Vagina (tissue), 2 donors: ENCODE measurements around the gene DNPH1. TPM values are rescaled to one million over a fixed set of nuclear protein-coding genes. Genes with fewer than 3 reads are reported as not detected.

ENCODE experiments used
- DNase-seq, 2 donors: peaks; one replicate each; pipeline ENCODE4 v3.0.0-alpha.2; 2017; ENCODE audit errors: extremely low spot score in 2 of 2
- H3K27ac ChIP-seq: fragments of 200-600 bp; sonication (generic); one replicate; pipeline ENCODE4 v1.5.1; 2019
- H3K27me3 ChIP-seq: fragments of 200-600 bp; sonication (generic); one replicate; pipeline ENCODE4 v1.5.1; 2019
- H3K36me3 ChIP-seq, 2 donors: fragments of 200-600 bp; sonication (generic); one replicate each; pipeline ENCODE4 v1.5.1; 2017 to 2019
- H3K4me1 ChIP-seq: fragments of 200-600 bp; sonication (generic); one replicate; pipeline ENCODE4 v1.5.1; 2019
- H3K4me3 ChIP-seq, 2 donors: fragments of 200-600 bp; sonication (generic); 1 replicate in 1 of 2; 2 replicates in 1 of 2; pipeline ENCODE4 v1.5.1; 2016 to 2019
- H3K9me3 ChIP-seq: fragments of 200-600 bp; sonication (generic); one replicate; pipeline ENCODE4 v1.5.1; 2019
- POLR2A ChIP-seq, 2 donors: fragments of 450-650 bp; IDR thresholded peaks; one replicate each; pipeline ENCODE4 v1.6.1; 2017; ENCODE audit warnings: antibody characterized with exemption in 2 of 2, mild to moderate bottlenecking in 2 of 2, moderate library complexity in 2 of 2
- POLR2AphosphoS5 ChIP-seq, 2 donors: sonication (generic); formaldehyde crosslinking; IDR thresholded peaks; one replicate each; pipeline ENCODE4 v1.9.0; 2017; ENCODE audit warnings: antibody characterized with exemption in 2 of 2, mild to moderate bottlenecking in 2 of 2, low read depth in 1 of 2; ENCODE audit not compliant: insufficient read depth in 1 of 2
- intact Hi-C: fragments of 100-400 bp; cut with DNase I; formaldehyde crosslinking; loops from one replicate; pipeline ENCODE4 v1.15.1; 2023
- total RNA-seq: library from RNA; depleted of rRNA; stranded (reverse); fragments of >200 nt; gene quantifications from one replicate; pipeline ENCODE4 v1.2.3, GENCODE V29; 2016
- TF ChIP-seq, protein P1 (sequence below), 3 experiments: fragments of 450-650 bp in 2 of 3; fragments of 200-600 bp in 1 of 3; sonication (generic) in 1 of 3; IDR thresholded peaks; one replicate each; pipeline ENCODE4 v1.5.1; 2017 to 2019; ENCODE audit warnings: antibody characterized with exemption in 3 of 3, mild to moderate bottlenecking in 2 of 3, moderate library complexity in 2 of 3

The DNPH1 gene
- total RNA-seq, 1 donor from 2014 or later = 61.9 TPM

GRCh38 chr6:43189776-43190304, 39.4 kb downstream of the DNPH1 start:
- TF ChIP-seq POLR2A (IDR thresholded peaks at IDR 0.05) (no peak), POLR2AphosphoS5 (IDR thresholded peaks at IDR 0.05; ENCODE audit: insufficient read depth in 1 of 2, low read depth in 1 of 2) (no peak)
- TF ChIP-seq, protein P1, sequence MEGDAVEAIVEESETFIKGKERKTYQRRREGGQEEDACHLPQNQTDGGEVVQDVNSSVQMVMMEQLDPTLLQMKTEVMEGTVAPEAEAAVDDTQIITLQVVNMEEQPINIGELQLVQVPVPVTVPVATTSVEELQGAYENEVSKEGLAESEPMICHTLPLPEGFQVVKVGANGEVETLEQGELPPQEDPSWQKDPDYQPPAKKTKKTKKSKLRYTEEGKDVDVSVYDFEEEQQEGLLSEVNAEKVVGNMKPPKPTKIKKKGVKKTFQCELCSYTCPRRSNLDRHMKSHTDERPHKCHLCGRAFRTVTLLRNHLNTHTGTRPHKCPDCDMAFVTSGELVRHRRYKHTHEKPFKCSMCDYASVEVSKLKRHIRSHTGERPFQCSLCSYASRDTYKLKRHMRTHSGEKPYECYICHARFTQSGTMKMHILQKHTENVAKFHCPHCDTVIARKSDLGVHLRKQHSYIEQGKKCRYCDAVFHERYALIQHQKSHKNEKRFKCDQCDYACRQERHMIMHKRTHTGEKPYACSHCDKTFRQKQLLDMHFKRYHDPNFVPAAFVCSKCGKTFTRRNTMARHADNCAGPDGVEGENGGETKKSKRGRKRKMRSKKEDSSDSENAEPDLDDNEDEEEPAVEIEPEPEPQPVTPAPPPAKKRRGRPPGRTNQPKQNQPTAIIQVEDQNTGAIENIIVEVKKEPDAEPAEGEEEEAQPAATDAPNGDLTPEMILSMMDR (IDR thresholded peaks at IDR 0.05) = no peak
- intact Hi-C loops = no loop called here
- H3K4me3 ChIP-seq = no peak overlapping the region
- H3K27me3 ChIP-seq = no peaks in the 10 kb centered on the region
- peaks cover 0 to 25% of the 10 kb centered on the region in 2 donors for H3K36me3 ChIP-seq
- H3K9me3 ChIP-seq = no peaks in the 10 kb centered on the region
- peaks cover 7% of the 10 kb centered on the region for H3K4me1 ChIP-seq
- no peak overlapping the region for H3K27ac ChIP-seq
- no peak for DNase-seq

GRCh38 chr6:43188426-43188825, 40.9 kb downstream of the DNPH1 start:
- no peak overlapping the region for H3K27ac ChIP-seq
- H3K4me3 ChIP-seq = no peak overlapping the region
- no peaks in the 10 kb centered on the region for H3K9me3 ChIP-seq
- peak in 1 of 2 donors; percentile 69 for DNase-seq
- no peaks in the 10 kb centered on the region for H3K27me3 ChIP-seq
- intact Hi-C loops = no loop called here
- TF ChIP-seq POLR2AphosphoS5 (IDR thresholded peaks at IDR 0.05; ENCODE audit: insufficient read depth in 1 of 2, low read depth in 1 of 2) (no peak), POLR2A (IDR thresholded peaks at IDR 0.05) (no peak)
- TF ChIP-seq, protein P1 (IDR thresholded peaks at IDR 0.05) = no peak
- peaks cover 0 to 22% of the 10 kb centered on the region in 2 donors for H3K36me3 ChIP-seq
- H3K4me1 ChIP-seq = peaks cover 9% of the 10 kb centered on the region

GRCh38 chr6:43187821-43188220, 41.5 kb downstream of the DNPH1 start:
- H3K36me3 ChIP-seq = peaks cover 0 to 22% of the 10 kb centered on the region in 2 donors
- H3K27me3 ChIP-seq = no peaks in the 10 kb centered on the region
- H3K4me1 ChIP-seq = peaks cover 15% of the 10 kb centered on the region
- peak in 1 of 2 donors; percentile 64 for DNase-seq
- no peaks in the 10 kb centered on the region for H3K9me3 ChIP-seq
- no peak overlapping the region for H3K4me3 ChIP-seq
- no peak overlapping the region for H3K27ac ChIP-seq
- no peak for TF ChIP-seq POLR2A (IDR thresholded peaks at IDR 0.05)
- TF ChIP-seq, protein P1 (IDR thresholded peaks at IDR 0.05) = no peak
- TF ChIP-seq POLR2AphosphoS5 (IDR thresholded peaks at IDR 0.05; ENCODE audit: insufficient read depth in 1 of 2, low read depth in 1 of 2) = no peak
- intact Hi-C loops = no loop called here

- no peak overlapping the region for H3K27ac ChIP-seq
Measured at GRCh38 chr6:43186706-43187105, 42.6 kb downstream of the DNPH1 start.

GRCh38 chr6:43186019-43186418, 43.3 kb downstream of the DNPH1 start:
- Histone ChIP-seq H3K27me3 (no peaks in the 10 kb centered on the region), H3K9me3 (no peaks in the 10 kb centered on the region), H3K4me1 (peaks cover 30% of the 10 kb centered on the region), H3K4me3 (no peak overlapping the region), H3K27ac (no peak overlapping the region), H3K36me3 (peaks cover 0 to 22% of the 10 kb centered on the region in 2 donors)
- intact Hi-C loops = no loop called here
- TF ChIP-seq POLR2A (IDR thresholded peaks at IDR 0.05) (no peak), POLR2AphosphoS5 (IDR thresholded peaks at IDR 0.05; ENCODE audit: insufficient read depth in 1 of 2, low read depth in 1 of 2) (no peak)
- TF ChIP-seq, protein P1 (IDR thresholded peaks at IDR 0.05) = no peak
- no peak for DNase-seq

More at GRCh38 chr6:43186706-43187105, 42.6 kb downstream of the DNPH1 start:
- TF ChIP-seq, protein P1 (IDR thresholded peaks at IDR 0.05) = no peak
- TF ChIP-seq POLR2AphosphoS5 (IDR thresholded peaks at IDR 0.05; ENCODE audit: insufficient read depth in 1 of 2, low read depth in 1 of 2) (no peak), POLR2A (IDR thresholded peaks at IDR 0.05) (no peak)
- intact Hi-C loops = no loop called here
- Histone ChIP-seq H3K4me1 (peaks cover 23% of the 10 kb centered on the region), H3K27me3 (no peaks in the 10 kb centered on the region), H3K4me3 (no peak overlapping the region), H3K36me3 (peaks cover 0 to 22% of the 10 kb centered on the region in 2 donors), H3K9me3 (no peaks in the 10 kb centered on the region)
- DNase-seq = no peak
